ENCODE results near the gene AFF4.

DNA sequence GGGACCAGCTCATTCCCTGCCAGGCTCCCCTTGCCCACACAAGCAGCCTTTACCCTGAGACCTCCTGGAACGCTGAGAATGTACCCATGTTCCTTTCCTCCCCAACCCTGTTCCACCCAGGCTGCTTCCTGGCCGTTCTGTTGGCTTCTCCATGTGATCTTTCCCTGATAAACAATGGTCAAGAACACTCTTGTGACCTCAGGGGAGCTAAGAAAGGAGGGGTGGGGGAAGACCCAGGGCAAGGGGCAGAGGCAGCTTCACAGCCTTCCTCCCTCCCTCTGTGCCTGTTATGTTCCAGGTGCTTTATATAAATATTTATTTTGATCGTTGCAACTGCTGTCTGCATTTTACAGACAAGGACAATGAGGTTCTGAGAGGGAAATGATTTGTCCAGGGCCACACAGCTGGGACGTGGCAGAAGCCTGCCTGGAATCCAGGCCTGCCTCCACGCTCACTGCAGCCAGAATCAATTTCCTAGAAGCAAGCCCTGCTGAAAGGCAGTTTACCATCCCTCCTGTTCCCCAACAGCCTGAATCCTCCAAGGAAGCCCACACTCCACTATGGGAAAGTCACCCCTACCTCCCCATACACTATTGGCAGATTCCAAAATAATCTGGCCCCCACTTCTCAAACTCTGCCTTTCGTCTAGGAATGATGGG is 136.9 kb downstream of the AFF4 start:
- TF ChIP-seq, protein P1, sequence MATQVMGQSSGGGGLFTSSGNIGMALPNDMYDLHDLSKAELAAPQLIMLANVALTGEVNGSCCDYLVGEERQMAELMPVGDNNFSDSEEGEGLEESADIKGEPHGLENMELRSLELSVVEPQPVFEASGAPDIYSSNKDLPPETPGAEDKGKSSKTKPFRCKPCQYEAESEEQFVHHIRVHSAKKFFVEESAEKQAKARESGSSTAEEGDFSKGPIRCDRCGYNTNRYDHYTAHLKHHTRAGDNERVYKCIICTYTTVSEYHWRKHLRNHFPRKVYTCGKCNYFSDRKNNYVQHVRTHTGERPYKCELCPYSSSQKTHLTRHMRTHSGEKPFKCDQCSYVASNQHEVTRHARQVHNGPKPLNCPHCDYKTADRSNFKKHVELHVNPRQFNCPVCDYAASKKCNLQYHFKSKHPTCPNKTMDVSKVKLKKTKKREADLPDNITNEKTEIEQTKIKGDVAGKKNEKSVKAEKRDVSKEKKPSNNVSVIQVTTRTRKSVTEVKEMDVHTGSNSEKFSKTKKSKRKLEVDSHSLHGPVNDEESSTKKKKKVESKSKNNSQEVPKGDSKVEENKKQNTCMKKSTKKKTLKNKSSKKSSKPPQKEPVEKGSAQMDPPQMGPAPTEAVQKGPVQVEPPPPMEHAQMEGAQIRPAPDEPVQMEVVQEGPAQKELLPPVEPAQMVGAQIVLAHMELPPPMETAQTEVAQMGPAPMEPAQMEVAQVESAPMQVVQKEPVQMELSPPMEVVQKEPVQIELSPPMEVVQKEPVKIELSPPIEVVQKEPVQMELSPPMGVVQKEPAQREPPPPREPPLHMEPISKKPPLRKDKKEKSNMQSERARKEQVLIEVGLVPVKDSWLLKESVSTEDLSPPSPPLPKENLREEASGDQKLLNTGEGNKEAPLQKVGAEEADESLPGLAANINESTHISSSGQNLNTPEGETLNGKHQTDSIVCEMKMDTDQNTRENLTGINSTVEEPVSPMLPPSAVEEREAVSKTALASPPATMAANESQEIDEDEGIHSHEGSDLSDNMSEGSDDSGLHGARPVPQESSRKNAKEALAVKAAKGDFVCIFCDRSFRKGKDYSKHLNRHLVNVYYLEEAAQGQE (IDR thresholded peaks at IDR 0.05; ENCODE audit: low read depth) = no peak
- TF ChIP-seq CTCF (IDR thresholded peaks at IDR 0.05 in 2 of 3, conservative IDR thresholded peaks at IDR 0.05 in 1 of 3; ENCODE audit: borderline replicate concordance in 1 of 3, insufficient read depth in 1 of 3, low read depth in 2 of 3, low read length in 2 of 3) = no peak
- no peak for TF ChIP-seq EZH2phosphoT487 (IDR thresholded peaks at IDR 0.05; ENCODE audit: borderline replicate concordance)
- TF ChIP-seq JUND (IDR thresholded peaks at IDR 0.05) = no peak
- TF ChIP-seq EZH2 (IDR thresholded peaks at IDR 0.05) = no peak
- no peak for TF ChIP-seq POLR2A (IDR thresholded peaks at IDR 0.05; ENCODE audit: borderline replicate concordance, extremely low read depth, insufficient read depth, insufficient read length)
- no peak for TF ChIP-seq EGR1 (IDR thresholded peaks at IDR 0.05; ENCODE audit: low read depth)
- TF ChIP-seq POLR2AphosphoS5 (IDR thresholded peaks at IDR 0.05; ENCODE audit: low read depth, low read length) = no peak
- TF ChIP-seq ZNF274 (IDR thresholded peaks at IDR 0.05; ENCODE audit: low read depth, low read length) = no peak
- no peak for TF ChIP-seq ZBTB33 (IDR thresholded peaks at IDR 0.05; ENCODE audit: extremely low read depth, insufficient replicate concordance, low read length)
